GM18520 (cell line): ENCODE results near the gene BMERB1.
"Not testable (repeated sequence)": the region's sequence is repeated elsewhere in the genome, so short reads cannot be mapped to it uniquely, and the experiment has no call there.

Experiments
- ATAC-seq: cut with Tn5 transposase; IDR thresholded peaks from one replicate; pipeline ENCODE4 v1.9.1; 2021; ENCODE audit not compliant: unreplicated experiment

BMERB1 gene

GRCh38 chr16:15434425-15435215 lies at the start of gene BMERB1:
Gene BMERB1, plus strand, starts transcription at chr16:15434588. Its CDS starts 66 bp downstream, at chr16:15434654.
- ATAC-seq, result no peak

- not testable (repeated sequence) for ATAC-seq
Observed at GRCh38 chr16:15388060-15388459, 46.3 kb upstream of the BMERB1 start.

GRCh38 chr16:15389916-15390315 lies 44.5 kb upstream of the BMERB1 start:
- ATAC-seq, result not testable (repeated sequence)

GRCh38 chr16:15393025-15393424 lies 41.4 kb upstream of the BMERB1 start:
- ATAC-seq, result not testable (repeated sequence)

DNA sequence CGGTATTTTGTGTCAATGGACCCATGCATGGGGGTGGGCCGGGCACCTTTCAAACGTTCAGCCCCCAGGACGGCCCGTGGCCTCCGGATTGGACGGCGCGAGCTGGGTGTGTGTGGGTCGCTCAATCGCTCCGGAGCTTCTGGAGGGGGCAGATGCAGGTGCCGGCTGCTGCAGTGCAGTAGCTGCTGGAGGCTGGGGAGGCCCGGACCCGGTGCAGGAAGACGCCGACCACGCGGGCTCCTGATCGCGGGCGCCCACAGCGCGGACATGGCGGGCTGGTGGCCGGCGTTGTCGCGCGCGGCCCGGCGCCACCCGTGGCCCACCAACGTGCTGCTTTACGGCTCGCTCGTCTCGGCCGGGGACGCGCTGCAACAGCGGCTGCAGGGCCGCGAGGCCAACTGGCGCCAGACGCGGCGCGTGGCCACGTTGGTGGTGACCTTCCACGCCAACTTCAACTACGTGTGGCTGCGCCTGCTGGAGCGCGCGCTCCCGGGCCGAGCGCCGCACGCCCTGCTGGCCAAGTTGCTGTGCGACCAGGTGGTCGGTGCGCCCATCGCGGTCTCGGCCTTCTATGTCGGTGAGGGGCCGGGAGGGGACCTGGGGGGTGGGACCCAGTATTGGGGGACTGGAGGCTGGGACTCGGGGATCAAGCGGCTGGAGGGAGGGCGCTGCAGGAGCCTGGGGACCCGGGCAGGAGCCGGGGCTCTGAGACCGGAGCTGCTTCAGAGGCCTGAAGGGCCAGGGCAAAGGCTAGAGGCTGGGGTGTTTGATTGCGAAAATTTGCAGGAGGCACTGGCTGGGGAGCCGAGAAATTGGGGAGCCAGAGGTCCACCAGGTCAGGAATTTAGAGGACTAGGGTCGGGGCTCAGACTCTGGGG lies 38.5 kb upstream of the BMERB1 start, which contains the start of gene MPV17L:
TSS of gene MPV17L (plus strand) at position 124 of the 878 bp plus-strand sequence. CDS start at position 268, 144 bp downstream.
- ATAC-seq, result not testable (repeated sequence)

DNA sequence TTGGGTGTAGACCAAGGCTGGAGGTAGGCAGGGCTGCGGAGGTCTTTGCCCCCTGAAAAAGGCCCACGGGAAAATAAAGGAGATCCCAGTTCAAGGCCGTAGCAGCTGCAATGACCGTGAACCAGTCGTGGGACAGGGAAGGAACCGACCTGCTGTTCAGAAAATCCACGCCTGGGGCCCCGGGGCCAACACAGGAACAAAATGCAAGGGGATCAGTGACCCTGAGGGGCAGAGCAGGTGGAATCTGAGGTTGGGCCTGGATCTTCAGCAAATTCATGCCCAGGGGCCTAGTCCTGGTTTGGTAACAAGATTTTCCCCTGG lies 37.9 kb upstream of the BMERB1 start:
- not testable (repeated sequence) for ATAC-seq

DNA sequence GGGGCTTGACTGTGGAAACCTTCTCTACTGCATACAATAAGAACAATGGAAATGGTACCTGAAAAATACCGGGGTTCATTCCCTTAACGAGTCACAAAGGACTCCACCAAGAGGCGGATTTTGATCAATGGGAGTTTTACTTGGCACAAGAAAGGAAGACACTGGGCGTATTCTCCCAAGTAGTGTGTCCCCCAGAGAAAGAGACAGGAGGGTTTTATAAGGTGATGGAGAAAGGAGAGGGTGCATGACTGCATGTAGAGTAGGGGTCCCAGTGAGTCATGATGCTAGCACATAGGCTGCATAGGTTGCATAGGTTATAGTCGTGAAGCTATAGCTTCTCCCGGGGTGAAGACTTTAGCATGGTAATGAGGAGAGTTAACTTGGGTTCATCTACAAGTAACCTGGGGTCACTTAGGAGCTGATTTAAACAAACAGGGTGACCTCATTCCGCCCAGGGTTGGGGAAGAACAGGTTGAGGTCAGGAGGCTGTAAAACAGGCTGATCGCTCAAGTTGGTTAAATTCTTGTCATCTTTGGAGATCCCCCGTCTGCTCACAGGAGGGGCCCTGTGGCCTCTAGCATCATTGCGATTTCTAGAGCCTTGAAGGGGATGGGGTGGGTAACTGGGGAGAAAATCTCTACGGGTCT lies 37.3 kb upstream of the BMERB1 start:
- ATAC-seq, result no peak

DNA sequence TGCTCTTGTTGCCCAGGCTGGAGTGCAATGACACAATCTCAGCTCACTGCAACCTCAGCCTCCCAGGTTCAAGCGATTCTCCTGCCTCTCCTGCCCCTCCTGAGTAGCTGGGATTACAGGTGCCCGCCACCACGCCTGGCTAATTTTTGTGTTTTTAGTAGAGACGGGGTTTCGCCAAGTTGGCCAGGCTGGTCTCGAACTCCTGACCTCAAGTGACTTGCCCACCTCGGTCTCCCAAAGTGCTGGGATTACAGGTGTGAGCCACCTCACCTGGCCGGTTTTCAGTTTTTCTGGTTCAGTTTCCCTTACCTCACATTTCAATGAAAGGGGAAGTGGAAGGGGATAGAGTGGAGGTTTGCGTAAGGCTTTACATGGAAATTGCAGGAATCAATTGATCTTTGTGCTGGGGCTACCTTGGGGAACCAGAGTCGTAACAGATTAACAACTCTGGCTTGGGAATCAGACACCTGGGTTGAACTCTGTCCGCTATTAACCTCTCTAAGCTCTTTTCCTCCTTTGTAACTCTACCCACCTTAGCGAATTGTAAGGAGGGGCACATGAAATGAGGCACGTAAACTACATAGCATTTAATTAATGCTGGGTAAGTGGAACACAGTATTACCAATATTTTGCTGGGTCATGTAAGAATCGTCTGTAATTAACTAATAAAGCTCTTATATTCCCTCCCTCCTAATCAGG lies 35.6 kb upstream of the BMERB1 start:
- ATAC-seq, result no peak

DNA sequence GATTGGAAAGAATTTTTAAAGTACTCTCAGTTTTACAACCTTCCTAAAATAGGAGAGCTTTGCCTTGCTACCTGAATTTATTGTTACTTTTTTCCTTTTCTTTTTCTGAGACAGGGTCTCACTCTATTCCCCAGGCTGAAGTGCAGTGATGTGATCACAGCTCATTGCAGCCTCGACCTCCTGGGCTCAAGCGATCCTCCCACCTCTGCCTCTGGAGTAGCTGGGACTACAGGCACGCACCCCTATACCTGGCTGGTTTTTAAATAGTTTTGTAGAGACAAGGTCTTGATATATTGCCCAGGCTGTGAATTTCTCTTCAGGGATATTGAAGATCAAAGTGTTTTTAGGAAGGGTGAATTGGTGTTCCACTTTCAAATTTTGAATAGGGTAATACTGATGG lies 35.1 kb upstream of the BMERB1 start:
- no peak for ATAC-seq

- not testable (repeated sequence) for ATAC-seq
Observed at GRCh38 chr16:15400314-15400713, 34.1 kb upstream of the BMERB1 start.

- ATAC-seq, result no peak
Observed at GRCh38 chr16:15401972-15402371, 32.4 kb upstream of the BMERB1 start.

GRCh38 chr16:15403392-15403995 lies 30.9 kb upstream of the BMERB1 start:
- no peak for ATAC-seq

GRCh38 chr16:15404091-15404490 lies 30.3 kb upstream of the BMERB1 start:
- not testable (repeated sequence) for ATAC-seq

DNA sequence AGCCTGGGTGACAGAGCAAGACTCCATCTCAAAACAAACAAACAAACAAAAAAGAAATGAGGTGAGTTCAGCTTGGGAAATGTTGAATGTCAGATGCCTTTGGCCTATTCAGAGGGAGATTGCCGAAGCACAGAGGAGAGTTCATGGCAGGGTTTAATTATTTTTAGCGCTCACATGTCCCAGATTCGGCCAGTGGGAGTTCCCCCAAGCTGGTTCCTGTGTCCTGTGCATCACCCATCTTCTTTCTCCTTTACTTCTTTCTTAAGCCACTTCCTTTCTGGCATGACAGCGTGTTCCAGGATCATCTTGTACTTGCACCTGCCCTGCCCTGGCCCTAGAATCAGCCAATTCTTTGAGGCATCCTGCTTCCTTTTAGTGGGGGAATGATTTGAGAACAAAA lies 29.6 kb upstream of the BMERB1 start:
- no peak for ATAC-seq

DNA sequence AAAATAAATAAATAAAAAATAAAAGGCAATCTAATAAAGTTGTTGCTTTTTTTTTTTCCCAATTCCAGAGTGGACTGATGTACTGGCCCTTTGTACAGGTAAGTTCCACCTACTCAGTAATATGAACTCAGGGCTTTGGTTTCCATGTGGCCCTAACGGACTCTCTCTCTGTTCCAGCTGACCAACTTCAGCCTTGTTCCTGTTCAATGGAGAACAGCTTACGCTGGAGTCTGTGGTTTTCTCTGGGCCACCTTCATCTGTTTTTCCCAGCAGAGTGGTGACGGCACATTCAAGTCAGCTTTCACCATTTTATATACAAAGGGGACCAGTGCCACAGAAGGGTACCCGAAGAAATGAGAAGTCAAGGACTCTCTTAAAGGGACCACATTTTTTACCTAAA lies 26.6 kb upstream of the BMERB1 start:
- not testable (repeated sequence) for ATAC-seq

- not testable (repeated sequence) for ATAC-seq
Observed at GRCh38 chr16:15409476-15409875, 24.9 kb upstream of the BMERB1 start.

GRCh38 chr16:15415511-15415985 lies 18.8 kb upstream of the BMERB1 start:
- no peak for ATAC-seq

DNA sequence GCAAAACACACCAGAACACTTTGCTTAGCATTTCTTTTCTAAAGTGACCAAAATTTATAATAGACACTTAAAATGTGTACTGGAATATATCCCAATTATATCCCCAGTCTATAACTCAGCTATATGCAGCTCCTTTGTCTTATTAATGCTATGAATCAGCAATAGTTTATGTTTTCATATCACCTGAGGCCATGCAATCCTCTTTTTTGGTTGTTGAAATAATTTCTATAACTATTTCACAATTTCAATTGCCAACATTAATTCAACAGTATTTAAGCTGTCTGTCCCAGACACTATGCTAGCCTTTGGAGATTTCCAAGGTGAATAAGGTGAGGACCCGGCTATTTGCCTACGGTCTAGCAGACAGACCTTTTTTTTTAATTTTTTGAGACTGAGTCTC lies 17.2 kb upstream of the BMERB1 start:
- no peak for ATAC-seq

DNA sequence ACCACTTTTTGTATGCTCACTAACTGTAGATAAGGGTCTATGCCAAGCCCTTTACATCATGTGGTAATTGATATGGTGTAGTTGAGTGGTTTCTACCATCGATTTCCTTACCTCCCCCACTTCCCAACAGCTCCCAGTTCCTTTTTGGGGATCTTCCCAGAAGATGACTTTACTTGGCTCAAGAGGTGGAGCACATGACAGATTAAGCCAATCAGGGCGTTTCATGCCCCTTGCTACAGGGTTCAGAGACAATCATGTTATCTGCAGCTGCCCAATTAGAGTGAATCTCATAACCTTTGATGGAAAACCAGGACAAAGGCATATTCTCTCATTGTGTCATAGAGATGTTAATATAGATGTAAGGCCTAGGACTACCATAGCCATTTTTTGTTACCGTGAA lies 16.2 kb upstream of the BMERB1 start:
- ATAC-seq, result no peak

DNA sequence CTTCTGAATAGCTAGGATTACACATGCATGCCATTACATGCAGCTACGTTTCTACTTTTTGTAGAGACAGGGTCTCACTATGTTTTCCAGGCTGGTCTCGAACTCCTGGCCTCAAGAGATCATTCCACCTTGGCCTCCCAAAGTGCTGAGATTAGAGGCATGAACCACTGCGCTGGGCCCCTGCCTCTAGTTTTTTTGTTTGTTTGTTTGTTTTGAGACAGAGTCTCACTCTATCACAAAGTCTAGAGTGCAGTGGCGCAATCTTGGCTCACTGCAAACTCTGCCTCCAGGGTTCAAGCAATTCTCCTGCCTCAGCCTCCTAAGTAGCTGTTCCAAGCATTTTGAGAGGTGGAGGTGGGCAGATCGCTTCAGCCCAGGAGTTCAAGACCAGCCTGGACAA lies 12.7 kb upstream of the BMERB1 start:
- ATAC-seq, result not testable (repeated sequence)
